ENCODE data around the gene ST6GALNAC5.

ST6GALNAC5 gene

GRCh38 chr1:77047978-77048614, 180.8 kb downstream of the ST6GALNAC5 start:
- no peak for DNase-seq (ENCODE audit: low read depth)

DNA sequence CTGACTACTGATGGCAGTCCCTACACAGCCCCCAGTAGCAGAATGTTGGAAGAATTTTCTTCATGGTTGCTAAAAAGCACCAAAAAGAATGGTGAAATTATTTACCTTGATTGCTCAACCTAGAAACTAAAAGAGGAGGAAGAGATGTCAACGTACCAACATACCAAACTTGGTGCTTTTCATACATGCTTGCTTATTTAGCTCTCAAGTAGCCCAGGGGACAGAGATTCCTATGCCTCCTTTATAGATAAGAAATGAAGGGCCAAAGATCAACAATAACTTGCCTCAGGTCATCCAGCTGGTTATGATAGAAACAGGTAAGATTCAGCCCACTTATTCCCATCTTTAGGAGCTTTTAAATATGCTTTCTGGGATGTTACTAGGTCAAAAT, 181.3 kb downstream of the ST6GALNAC5 start:
- no peak for DNase-seq (ENCODE audit: low read depth)

GRCh38 chr1:77051425-77051824, 184.1 kb downstream of the ST6GALNAC5 start:
- DNase-seq (ENCODE audit: low read depth) = no peak

GRCh38 chr1:77056525-77056924, 189.2 kb downstream of the ST6GALNAC5 start:
- DNase-seq (ENCODE audit: low read depth) = no peak

DNA sequence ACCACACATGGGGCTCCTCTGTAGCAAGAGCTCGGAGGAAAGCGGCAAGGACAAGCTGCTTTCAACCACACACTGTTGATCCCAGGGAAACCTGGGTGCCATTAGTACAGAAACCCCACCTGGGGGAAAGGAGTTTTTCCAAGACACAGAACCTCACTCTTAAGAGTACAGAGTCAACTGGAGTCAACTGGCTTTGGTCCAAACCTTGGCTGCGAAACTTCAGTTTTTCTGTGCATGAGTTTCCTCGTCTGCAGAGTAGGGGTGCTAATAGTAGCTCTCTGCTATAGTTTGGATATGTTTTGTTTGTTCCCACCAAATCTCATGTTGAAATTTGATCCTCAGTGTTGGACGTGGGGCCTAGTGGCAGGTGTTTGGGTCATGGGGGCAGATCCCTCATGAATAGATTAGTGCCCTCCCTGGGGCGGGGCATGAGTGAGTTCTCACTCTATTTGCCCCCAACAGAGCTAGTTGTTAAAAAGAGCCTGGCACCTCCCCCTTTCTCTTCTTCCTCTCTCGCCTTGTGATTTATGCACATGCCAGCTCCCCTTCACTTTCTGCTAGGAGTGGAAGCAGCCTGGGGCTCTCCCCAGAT, 190.8 kb downstream of the ST6GALNAC5 start:
- no peak for DNase-seq (ENCODE audit: low read depth)

GRCh38 chr1:77060000-77060399, 192.7 kb downstream of the ST6GALNAC5 start:
- DNase-seq (ENCODE audit: low read depth) = no peak

- DNase-seq (ENCODE audit: low read depth) = no peak
Observed at GRCh38 chr1:77061162-77061561, 193.9 kb downstream of the ST6GALNAC5 start.

- DNase-seq (ENCODE audit: low read depth) = no peak
Observed at GRCh38 chr1:77063118-77063517, 195.8 kb downstream of the ST6GALNAC5 start.

DNA sequence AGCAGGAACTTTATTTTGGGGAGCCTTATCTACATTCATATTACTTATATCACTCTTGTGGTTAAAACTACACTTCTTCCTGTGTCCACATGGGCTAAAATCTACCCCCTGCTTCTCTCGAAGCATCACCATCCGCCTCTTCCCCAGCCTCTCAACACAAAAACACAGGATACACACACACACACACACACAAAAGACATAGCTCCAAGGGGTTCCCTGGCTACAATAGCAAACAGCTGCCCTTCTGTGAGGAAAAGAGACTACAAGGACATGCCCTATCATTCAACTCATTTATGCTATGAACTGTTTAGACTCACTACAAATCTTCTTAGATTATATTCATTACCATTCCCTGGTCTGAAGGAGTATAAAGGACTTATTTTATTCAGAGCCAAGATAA, 197.0 kb downstream of the ST6GALNAC5 start:
- no peak for DNase-seq (ENCODE audit: low read depth)

DNA sequence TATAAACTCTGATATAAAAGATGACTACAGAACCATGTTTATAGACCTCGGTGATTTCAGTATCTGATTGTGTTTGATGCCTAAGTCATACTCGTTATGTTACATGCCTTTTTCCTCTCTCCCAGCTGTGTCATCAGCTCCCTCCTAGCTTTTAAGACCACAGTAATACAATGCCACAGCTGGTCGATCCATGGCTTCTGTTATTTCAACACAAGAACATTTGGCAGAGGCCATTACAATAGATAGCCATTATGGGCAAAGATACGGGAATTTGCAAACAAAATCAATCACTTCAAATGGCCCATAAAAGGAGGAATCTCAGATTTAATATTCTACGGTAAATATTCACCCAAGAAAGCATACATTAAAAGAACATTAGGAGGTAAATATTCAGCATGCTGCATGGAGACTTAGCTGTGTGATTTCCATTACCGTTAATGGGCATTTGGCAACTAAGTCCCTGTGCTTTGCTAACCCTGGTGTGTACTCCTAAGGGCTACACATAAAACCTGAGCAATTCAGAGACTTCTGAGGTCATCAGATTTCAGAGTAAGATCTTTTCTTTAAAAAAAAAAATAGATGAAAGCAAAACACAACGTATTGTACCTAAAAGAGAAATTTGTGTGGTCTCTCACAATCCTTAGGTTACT, 198.5 kb downstream of the ST6GALNAC5 start:
- no peak for DNase-seq (ENCODE audit: low read depth)

GRCh38 chr1:77068013-77068412, 200.7 kb downstream of the ST6GALNAC5 start:
- no peak for DNase-seq (ENCODE audit: low read depth)

DNA sequence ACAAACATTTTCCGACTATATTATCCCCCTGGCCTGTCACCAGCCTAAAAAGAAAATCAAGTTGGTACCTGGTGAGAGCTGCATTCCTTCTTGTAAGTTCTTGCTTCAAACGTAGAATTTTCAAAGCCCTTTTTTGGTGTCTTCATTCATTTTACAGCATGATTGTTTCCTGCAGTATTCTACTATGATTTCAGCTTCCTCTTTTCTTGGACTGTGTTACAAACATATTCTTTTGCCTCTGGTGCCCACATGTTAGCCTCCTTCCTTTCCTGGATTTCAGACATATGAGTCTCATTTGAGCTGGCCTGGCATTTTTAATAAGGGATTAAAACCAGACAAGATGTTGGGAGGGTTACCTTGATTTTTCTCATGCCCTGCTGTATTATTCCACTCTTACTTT, 209.5 kb downstream of the ST6GALNAC5 start:
- DNase-seq (ENCODE audit: low read depth) = no peak

DNA sequence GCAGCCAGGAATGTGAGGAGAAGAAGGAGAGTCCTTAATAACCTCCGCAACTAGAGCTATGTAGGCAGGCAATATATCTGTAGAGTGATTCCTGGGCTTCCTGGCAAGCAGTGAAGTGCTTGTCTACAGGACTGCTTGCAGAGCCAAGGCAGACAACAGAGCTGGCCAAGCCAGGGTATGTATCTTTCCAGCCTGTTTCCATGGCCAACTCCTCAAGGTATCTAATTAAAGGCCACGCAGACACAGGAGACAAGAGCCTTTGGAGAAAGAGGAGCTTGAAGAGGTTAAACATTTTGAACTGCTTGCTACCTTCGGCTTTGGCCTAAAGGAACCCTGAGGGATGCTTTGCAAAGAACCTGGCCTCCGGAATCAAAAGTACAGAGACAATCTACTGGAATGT, 214.6 kb downstream of the ST6GALNAC5 start:
- DNase-seq (ENCODE audit: low read depth) = no peak

DNA sequence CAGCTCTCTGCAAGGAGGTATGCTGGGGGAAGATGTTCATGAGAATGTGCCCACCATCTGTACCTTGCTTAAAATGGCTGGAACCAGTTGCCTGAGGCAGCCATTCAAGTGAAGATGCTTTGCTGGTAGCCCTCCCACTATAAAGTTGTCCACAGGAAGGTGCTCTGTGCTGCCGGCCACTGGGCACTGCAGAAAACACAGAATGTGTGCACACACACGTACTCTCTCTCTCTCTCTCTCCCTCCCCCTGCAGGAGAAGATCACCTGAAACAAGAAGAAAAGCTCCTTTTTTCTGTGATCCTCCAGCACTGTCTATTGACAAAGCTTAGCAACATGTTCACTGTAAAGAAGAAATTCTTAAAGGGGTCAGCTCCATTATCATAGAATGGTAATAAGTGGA, 217.2 kb downstream of the ST6GALNAC5 start:
- DNase-seq (ENCODE audit: low read depth) = no peak

- no peak for DNase-seq (ENCODE audit: low read depth)
Observed at GRCh38 chr1:77085109-77085508, 217.8 kb downstream of the ST6GALNAC5 start.

DNA sequence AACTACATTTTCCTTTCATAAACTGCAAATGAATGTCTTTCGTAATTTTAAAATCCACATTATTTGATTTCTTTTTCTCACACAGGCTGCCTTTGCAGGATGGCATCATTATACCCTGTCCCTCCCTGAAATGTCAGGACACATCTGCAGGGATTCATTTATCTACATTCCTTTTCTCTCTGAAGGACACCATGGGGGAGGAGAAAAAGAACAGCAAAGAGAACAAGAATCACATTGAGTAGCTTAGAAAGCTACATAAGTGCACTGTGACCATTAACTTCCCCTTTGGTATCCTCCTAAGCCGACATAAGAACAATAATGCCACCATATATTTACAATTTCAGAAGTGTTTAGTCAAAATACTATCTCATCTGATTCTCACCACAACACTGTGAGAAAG, 222.5 kb downstream of the ST6GALNAC5 start:
- no peak for DNase-seq (ENCODE audit: low read depth)

DNA sequence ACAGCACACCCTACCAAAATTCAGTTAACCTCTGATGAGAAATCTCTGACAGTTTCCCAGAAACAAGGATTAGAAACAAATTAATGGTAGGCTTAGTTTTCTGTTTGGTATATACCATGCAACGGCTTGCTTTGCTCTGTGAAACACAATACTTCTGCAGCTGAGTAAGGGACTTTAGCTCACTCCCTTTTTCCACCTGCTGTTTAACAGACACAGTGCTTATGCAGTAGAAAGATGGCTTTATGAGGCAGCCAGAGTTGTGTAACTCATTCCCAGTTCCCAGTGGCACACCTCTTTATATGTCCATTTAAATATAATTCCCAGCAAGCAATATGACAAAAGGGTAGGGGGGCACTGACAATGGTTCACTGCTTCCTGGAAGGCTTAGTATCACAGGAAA, 228.0 kb downstream of the ST6GALNAC5 start:
- DNase-seq (ENCODE audit: low read depth) = no peak

DNA sequence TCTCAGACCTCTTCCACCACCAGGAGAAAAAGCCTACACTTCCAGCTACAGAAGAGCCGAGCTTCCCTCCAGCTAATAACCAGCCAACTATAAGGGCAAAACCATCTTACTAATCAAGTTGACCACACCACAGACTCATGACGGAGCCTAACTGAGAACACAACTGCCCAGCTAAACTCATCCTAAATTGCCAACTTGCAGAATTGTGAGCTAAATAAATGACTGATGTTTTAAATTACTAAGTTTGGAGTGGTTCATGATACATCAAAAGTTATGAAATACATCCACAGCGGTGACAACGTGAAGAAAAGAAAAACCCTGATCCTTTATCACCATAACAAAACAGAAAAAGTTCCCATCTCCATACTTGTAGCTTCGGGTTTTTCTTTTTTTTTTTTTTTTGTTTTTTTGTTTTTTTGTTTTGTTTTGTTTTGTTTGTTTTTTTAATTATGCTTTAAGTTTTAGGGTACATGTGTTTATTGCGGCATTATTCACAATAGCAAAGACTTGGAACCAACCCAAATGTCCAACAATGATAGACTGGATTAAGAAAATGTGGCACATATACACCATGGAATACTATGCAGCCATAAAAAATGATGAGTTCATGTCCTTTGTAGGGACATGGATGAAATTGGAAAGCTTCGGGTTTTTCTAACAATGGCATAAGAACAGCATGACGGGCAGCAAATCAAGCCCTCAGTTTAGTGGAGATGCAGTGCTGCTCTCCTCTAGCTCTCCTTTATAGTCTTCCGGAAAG, 229.4 kb downstream of the ST6GALNAC5 start:
- no peak for DNase-seq (ENCODE audit: low read depth)

GRCh38 chr1:77100875-77101274, 233.6 kb downstream of the ST6GALNAC5 start:
- no peak for DNase-seq (ENCODE audit: low read depth)

- DNase-seq (ENCODE audit: low read depth) = no peak
Observed at GRCh38 chr1:77103486-77103885, 236.2 kb downstream of the ST6GALNAC5 start.

- no peak for DNase-seq (ENCODE audit: low read depth)
Observed at GRCh38 chr1:77104672-77105071, 237.4 kb downstream of the ST6GALNAC5 start.

Data from activated T-cell treated with anti-CD3 and anti-CD28 coated beads for 48 hours (primary cell).